Astrocyte of the hippocampus (primary cell): ENCODE results near the gene CNIH2.
"Not testable (repeated sequence)": the region's sequence is repeated elsewhere in the genome, so short reads cannot be mapped to it uniquely, and the experiment has no call there.

Experiments
- DNase-seq: peaks from one replicate; pipeline ENCODE4 v3.0.0; 2011; ENCODE audit warnings: low read depth, low spot score

Gene CNIH2

GRCh38 chr11:66277471-66278362, at the start of gene CNIH2:
CNIH2 (plus strand) TSS chr11:66278175; CDS start chr11:66278457, 282 bp downstream.
- peak; percentile 68 for DNase-seq

DNA sequence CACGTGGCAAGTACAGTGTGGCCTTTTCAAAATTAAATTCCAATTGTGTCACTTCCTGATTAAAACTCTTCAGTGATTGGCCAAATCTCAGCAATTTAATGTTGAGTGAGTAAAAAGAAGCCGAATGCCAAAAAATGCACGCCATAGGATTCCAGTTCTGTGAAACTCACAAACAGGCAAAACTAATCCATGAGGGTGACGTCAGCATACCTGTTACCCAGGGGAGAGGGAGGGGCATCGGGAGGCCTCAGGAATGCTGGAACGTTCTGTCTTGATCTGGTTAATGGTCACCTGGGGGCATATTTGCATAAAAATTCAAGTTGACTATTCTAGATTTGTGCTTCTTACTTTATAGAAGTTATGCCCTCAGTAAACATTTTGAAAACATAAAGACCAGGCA, 49.5 kb upstream of the CNIH2 start:
- DNase-seq: no peak

DNA sequence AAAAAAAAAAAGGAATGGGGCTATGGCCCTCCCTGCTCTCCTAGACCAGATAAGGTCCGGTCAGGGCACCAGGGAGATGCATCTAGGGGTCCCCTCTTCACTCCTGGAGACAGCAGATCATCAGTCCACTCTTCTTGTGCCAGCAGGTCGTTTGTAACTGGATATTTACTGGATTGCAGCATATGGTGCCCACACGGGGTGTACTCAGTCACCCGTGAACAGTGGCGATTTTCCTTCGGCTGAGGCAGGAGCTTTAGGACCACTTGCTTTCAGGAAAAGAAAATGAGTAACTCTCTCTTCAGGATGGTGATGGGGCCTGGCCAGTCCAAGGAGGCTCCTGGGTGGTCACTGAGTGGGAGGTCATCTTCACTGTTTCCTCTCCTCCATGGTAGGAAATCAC, 47.8 kb upstream of the CNIH2 start:
- DNase-seq: no peak

GRCh38 chr11:66230978-66231377, 47.0 kb upstream of the CNIH2 start:
- DNase-seq: no peak

- no peak for DNase-seq
Observed at GRCh38 chr11:66231561-66231960, 46.4 kb upstream of the CNIH2 start.

- no peak for DNase-seq
Observed at GRCh38 chr11:66232769-66233168, 45.2 kb upstream of the CNIH2 start.

DNA sequence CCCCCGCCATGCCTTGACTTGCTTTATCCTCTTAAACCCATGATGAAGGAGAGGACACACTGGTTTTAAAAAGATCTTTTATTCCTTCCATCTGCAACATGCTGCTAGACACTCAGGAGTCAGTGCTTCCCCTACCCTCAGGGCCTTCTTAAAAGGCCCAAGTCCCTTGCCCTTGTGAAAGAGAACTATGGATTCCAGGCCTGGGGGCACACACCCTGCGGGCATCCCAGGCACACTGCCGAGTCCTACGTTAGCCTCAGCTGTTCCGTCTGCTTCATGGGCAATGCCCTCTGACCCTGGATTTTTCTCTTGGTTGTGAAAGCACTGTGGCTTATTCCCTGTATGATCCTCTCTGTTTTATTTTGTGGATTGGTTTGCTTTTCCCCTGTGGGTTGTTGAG, 44.7 kb upstream of the CNIH2 start:
- DNase-seq: no peak

GRCh38 chr11:66235141-66235540, 42.8 kb upstream of the CNIH2 start:
- no peak for DNase-seq

DNA sequence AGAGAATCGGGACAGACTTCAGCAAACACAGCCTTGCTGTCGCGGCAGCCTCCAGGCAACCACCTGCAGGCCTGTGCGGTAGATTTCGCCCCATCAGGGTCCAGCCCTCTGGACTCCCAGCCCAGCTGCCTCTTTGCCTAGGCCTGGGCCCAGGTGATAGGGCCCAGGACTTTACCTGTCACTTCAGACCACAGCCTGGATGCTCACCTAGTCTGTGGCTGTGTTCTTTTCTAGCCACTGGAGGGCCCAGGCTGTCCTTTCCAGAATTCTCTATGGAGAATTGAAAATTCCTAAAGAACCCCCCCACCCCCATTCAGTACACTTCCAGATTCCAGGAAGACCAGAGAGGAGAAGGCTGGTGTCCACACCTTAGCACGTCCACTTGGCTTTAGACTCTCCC, 40.1 kb upstream of the CNIH2 start:
- no peak for DNase-seq

DNA sequence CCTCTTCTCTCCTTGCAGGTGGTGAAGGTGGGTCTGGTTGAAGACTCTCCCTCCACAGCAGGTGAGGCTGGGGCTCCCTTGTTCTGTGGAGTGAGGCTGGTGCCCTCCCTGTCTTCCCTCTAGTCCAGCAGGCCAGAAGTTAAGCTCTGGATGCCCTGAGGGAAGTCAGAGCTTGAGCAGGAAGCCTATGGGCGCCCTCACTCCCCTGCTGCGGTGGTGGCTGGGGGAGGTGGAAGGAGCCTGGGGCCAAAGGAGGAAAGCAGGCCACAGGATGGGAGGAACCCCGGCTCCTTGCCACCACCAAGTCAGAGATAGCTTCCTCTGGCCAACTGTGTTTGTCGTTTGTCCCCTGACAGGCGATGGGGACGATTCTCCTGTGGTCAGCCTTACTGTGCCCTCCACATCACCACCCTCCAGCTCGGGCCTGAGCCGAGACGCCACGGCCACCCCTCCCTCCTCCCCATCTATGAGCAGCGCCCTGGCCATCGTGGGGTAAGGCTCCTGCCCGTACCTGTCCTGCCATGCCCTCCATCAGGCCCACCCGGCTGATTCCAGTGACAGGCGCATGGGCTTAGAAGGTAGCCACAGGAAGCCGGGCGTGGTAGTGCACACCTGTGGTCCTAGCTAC, 39.1 kb upstream of the CNIH2 start:
- no peak for DNase-seq

GRCh38 chr11:66239511-66239910, 38.5 kb upstream of the CNIH2 start:
- DNase-seq: no peak

GRCh38 chr11:66239998-66240780, 37.8 kb upstream of the CNIH2 start:
- no peak for DNase-seq

- no peak for DNase-seq
Observed at GRCh38 chr11:66240781-66241136, 37.2 kb upstream of the CNIH2 start.

DNA sequence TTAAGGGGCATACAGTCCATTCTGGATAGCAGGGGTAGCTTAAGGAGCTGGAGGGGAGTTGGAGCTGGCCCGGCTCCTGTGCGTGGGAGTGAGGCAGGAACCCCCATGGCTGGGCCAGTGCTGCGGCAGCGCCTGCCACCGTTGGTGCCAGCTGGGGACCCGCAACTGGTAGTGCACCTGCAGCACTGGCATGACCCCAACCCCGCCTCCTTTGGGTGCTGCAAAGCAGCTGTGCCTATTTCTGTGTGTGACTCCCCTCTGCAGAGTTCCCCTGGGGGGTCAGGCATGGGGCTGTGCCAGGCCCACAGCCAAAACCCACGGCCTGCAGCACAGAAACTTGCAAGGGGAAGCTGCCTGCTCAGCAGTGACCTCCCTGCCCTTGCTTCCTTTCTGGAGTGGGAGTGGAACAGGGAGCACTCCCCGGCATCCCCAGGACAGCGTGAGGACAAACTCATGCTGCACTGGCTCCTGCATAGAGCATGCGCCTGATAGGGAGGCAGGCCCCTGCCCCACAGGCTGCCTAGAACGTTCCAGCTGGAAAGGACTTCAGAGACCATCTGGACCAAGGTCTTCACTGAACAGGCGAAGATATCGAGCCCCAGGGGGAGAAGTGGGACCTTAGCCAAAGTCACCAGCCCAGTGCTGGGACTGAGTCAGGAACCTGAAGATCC, 35.7 kb upstream of the CNIH2 start:
- DNase-seq: no peak

- DNase-seq: no peak
Observed at GRCh38 chr11:66243782-66244535, 34.0 kb upstream of the CNIH2 start.

GRCh38 chr11:66247295-66247694, 30.7 kb upstream of the CNIH2 start:
- peak; percentile 38 for DNase-seq

DNA sequence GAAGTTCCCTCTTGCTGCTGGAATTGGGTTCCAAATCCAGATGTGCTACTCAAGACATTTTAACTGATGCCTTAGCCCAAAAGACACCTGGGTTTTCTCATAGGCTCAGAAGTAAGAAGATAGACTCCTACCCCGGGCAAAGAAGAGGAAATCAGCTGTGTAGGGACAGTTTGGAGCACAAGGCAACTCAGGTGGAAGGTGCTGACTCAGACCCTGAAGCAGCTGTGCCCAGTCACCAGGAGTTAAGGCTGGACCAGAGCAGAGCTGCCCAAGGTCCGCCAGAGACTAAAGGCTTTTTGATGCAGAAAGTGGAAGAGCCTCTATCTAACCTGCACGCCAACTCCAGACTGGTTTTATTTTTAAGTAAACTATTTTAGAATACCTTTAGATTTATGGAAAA, 30.2 kb upstream of the CNIH2 start:
- no peak for DNase-seq

- DNase-seq: no peak
Observed at GRCh38 chr11:66248903-66249302, 29.1 kb upstream of the CNIH2 start.

DNA sequence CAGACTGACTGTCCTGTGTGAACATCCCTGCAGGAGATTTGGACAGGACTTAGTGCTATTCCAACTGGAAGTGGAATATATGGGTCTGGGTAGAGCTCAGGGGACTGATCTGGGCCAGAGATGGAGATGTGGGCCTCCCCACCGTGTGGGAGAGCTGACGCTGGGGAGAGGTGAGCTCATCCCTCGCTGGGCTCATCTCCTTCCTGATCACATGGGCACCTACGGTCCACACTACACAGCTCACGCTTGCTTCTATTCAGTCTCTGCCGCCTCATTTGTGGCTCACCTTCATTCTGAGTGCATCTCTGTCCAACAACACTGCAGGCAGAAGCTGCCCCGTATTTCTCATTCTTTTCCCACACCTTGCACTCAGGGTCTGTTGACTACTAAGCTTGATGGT, 26.2 kb upstream of the CNIH2 start:
- no peak for DNase-seq

DNA sequence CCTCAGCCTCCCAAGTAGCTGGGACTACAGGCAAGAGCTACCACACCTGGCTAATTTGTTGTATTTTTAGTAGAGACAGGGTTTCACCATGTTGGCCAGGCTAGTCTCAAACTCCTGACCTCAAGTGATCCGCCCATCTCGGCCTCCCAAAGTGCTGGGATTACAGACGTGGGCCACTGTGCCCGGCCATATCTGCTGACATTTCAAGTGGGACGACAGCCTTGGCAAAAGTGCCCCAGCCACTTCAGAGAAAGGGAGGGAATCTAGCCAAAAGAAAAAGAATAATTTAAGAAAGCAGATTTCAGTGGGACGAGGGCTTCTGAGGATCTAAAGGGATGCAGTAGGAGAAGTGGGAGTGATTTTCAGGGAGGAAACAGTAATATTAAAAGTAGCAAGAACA, 24.9 kb upstream of the CNIH2 start:
- not testable (repeated sequence) for DNase-seq

DNA sequence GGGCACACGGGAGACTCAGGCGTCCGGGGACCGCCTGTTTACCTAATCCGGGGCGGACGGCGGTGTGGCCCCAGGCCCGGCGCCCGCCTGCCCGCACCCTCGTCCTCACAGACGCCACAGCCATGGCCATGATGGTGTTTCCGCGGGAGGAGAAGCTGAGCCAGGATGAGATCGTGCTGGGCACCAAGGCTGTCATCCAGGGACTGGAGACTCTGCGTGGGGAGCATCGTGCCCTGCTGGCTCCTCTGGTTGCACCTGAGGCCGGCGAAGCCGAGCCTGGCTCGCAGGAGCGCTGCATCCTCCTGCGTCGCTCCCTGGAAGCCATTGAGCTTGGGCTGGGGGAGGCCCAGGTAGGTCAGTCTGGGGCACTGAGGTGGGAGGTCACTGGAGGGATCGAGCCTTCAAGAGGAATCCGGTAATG, 19.5 kb upstream of the CNIH2 start:
- no peak for DNase-seq
